Panc1 (cell line): ENCODE data around the gene EEF2K. TPM values are rescaled to one million over a fixed set of nuclear protein-coding genes. Genes with fewer than 3 reads are reported as not detected.

Experiments
- ATAC-seq: fragments of 200-7000 bp; cut with Tn5 transposase; 2 replicates; pipeline ENCODE4 v1.9.1; 2020; ENCODE audit warnings: mild to moderate bottlenecking, moderate library complexity
- BruUV-seq: library from RNA; stranded (reverse); fragments of 400-500 nt; replicated peaks from 2 replicates; lab custom pipeline; 2021; lab: Mats Ljungman, UMichigan
- CTCF ChIA-PET: fragments of 300-600 bp; sonication (Branson Sonifier 250); formaldehyde crosslinking; loops from one replicate; lab custom pipeline; 2022; ENCODE audit warnings: antibody characterized with exemption; lab: Charles Lee
- POLR2A ChIA-PET: fragments of 300-600 bp; sonication (Branson Sonifier 250); formaldehyde crosslinking; loops from one replicate; lab custom pipeline; 2022; ENCODE audit warnings: antibody characterized with exemption; lab: Charles Lee
- DNase-seq: peaks from one replicate; pipeline ENCODE4 v3.0.0-alpha.2; 2010; ENCODE audit warnings: low read depth, low spot score
- H3K27ac ChIP-seq: 2 replicates; pipeline ENCODE4 v1.5.1; 2011; ENCODE audit warnings: mild to moderate bottlenecking, low read length, inconsistent platforms
- H3K27me3 ChIP-seq: fragments of 200-500 bp; sonication (Bioruptor generic); 2 replicates; pipeline ENCODE4 v1.6.0; 2014; ENCODE audit warnings: low read length, inconsistent platforms; ENCODE audit not compliant: control insufficient read depth, insufficient read depth
- H3K36me3 ChIP-seq: fragments of 200-500 bp; sonication (Bioruptor generic); 2 replicates; pipeline ENCODE4 v1.5.1; 2014; ENCODE audit warnings: inconsistent platforms, mild to moderate bottlenecking, low read length, moderate library complexity; ENCODE audit not compliant: control insufficient read depth, insufficient read depth
- H3K4me1 ChIP-seq: 2 replicates; pipeline ENCODE4 v1.5.1; 2011; ENCODE audit warnings: inconsistent platforms, mild to moderate bottlenecking, low read length, moderate library complexity; ENCODE audit not compliant: control insufficient read depth, insufficient read depth
- H3K4me3 ChIP-seq, 2 experiments: 2 replicates each; pipeline ENCODE4 v1.5.1; 2011 to 2012; ENCODE audit warnings: low read depth in 2 of 2, low read length in 2 of 2, mild to moderate bottlenecking in 2 of 2, inconsistent platforms in 1 of 2, moderate library complexity in 1 of 2
- H3K9me3 ChIP-seq: fragments of 200-500 bp; sonication (Bioruptor generic); 2 replicates; pipeline ENCODE4 v1.5.1; 2014; ENCODE audit warnings: low read depth, mild to moderate bottlenecking, inconsistent platforms, low read length, moderate library complexity; ENCODE audit not compliant: control insufficient read depth, insufficient read depth
- CTCF ChIP-seq: fragments of 450-650 bp; IDR thresholded peaks from 2 replicates; pipeline ENCODE4 v1.5.1; 2017; ENCODE audit warnings: mild to moderate bottlenecking
- POLR2AphosphoS5 ChIP-seq: IDR thresholded peaks from 2 replicates; pipeline ENCODE4 v1.6.1; 2012; ENCODE audit warnings: mild to moderate bottlenecking, low read depth, low read length, moderate library complexity
- REST ChIP-seq, 2 experiments: IDR thresholded peaks; 2 replicates each; pipeline ENCODE4 v1.6.1; 2011 to 2012; ENCODE audit warnings: low read depth in 2 of 2, control low read depth in 1 of 2, low read length in 1 of 2, mild to moderate bottlenecking in 1 of 2, moderate library complexity in 1 of 2; ENCODE audit not compliant: insufficient read depth in 1 of 2
- SIN3A ChIP-seq: IDR thresholded peaks from 2 replicates; pipeline ENCODE4 v1.6.1; 2012; ENCODE audit warnings: low read depth, mild to moderate bottlenecking, low read length, moderate library complexity, borderline replicate concordance; ENCODE audit not compliant: insufficient read depth
- TCF7L2 ChIP-seq: IDR thresholded peaks from 2 replicates; pipeline ENCODE4 v1.6.1; 2011; ENCODE audit warnings: mild to moderate bottlenecking, low read depth, low read length, inconsistent platforms
- in situ Hi-C: cut with HindIII; loops from 2 replicates; pipeline ENCODE4 v1.10.0; 2016; ENCODE audit warnings: low sequenced_read_pairs, low pct_unique_long_range_greater_than_20kb
- intact Hi-C: fragments of 100-400 bp; cut with micrococcal nuclease; formaldehyde crosslinking; loops from one replicate; pipeline ENCODE4 v1.10.0; 2022; ENCODE audit not compliant: unreplicated experiment
- total RNA-seq: library from RNA; stranded (reverse); gene quantifications from one replicate; pipeline ENCODE4 v1.2.1, GENCODE V29; 2021; ENCODE audit not compliant: unreplicated experiment

EEF2K gene
- total RNA-seq, 1 experiment from 2014 or later: 15.0 TPM

GRCh38 chr16:22324787-22325597 is 118.9 kb downstream of the EEF2K start:
- no peak for ATAC-seq
- in situ Hi-C loops (no loop called here), intact Hi-C loops (no loop called here)
- no peaks in the 10 kb centered on the region for H3K27me3 ChIP-seq
- ChIA-PET POLR2A (no interaction called here), CTCF (no interaction called here)
- no peak overlapping the region for H3K4me3 ChIP-seq
- no peak overlapping the region for H3K27ac ChIP-seq
- no peaks in the 10 kb centered on the region for H3K4me1 ChIP-seq
- TF ChIP-seq SIN3A (no peak), REST (IDR thresholded peaks at IDR 0.05; ENCODE audit: insufficient read depth in 1 of 2, low read depth in 2 of 2, low read length in 1 of 2) (no peak), TCF7L2 (no peak), POLR2AphosphoS5 (no peak), CTCF (no peak)
- H3K9me3 ChIP-seq: no peaks in the 10 kb centered on the region
- no TSS peak for BruUV-seq
- no peaks in the 10 kb centered on the region; the same call in none of the 2 replicates for H3K36me3 ChIP-seq
- no peak for DNase-seq

- no peak overlapping the region for H3K27ac ChIP-seq
- intact Hi-C loops (no loop called here), in situ Hi-C loops (no loop called here)
- H3K4me1 ChIP-seq: no peaks in the 10 kb centered on the region
- ChIA-PET POLR2A (no interaction called here), CTCF (interaction anchor here (0.5 kb wide), 1 partner anchor 100 kb away, joined by 7 read pairs; no protein-coding TSS in a partner anchor)
- DNase-seq: no peak
- TF ChIP-seq REST (IDR thresholded peaks at IDR 0.05; ENCODE audit: insufficient read depth in 1 of 2, low read depth in 2 of 2, low read length in 1 of 2): no peak
- TF ChIP-seq TCF7L2: no peak
- TF ChIP-seq CTCF: no peak
- no peak for TF ChIP-seq SIN3A
- no peak for TF ChIP-seq POLR2AphosphoS5
- H3K27me3 ChIP-seq: no peaks in the 10 kb centered on the region
- no peaks in the 10 kb centered on the region for H3K9me3 ChIP-seq
- ATAC-seq: no peak
- BruUV-seq: no TSS peak
- no peak overlapping the region for H3K4me3 ChIP-seq
- H3K36me3 ChIP-seq: no peaks in the 10 kb centered on the region; the same call in 1 of the 2 replicates
Measured at GRCh38 chr16:22325598-22326368, 119.7 kb downstream of the EEF2K start.
